Kidney epithelial cell (primary cell): ENCODE results near the gene PDE4C. TPM values are rescaled to one million over a fixed set of nuclear protein-coding genes. Genes with fewer than 3 reads are reported as not detected.

ENCODE experiments used
- DNase-seq: peaks from one replicate; pipeline ENCODE4 v3.0.0-alpha.2; 2010; ENCODE audit warnings: low read depth
- H3K27me3 ChIP-seq: 2 replicates; pipeline ENCODE4 v1.6.0; 2011; ENCODE audit warnings: low read length; ENCODE audit not compliant: control insufficient read depth, insufficient read depth
- H3K36me3 ChIP-seq: 2 replicates; pipeline ENCODE4 v1.5.1; 2011; ENCODE audit warnings: low read length; ENCODE audit not compliant: control insufficient read depth, insufficient read depth
- H3K4me3 ChIP-seq: 2 replicates; pipeline ENCODE4 v1.5.1; 2011; ENCODE audit warnings: low read depth, mild to moderate bottlenecking, control low read depth, low read length
- total RNA-seq: library from RNA; depleted of rRNA; stranded (reverse); fragments of >200 nt; gene quantifications from 2 replicates; pipeline ENCODE4 v1.2.3, GENCODE V29; 2015
- TF ChIP-seq, protein P1 (sequence below): IDR thresholded peaks from 2 replicates; pipeline ENCODE4 v1.5.1; 2011; ENCODE audit warnings: mild to moderate bottlenecking, moderate library complexity, low read length, control low read depth, inconsistent platforms; ENCODE audit not compliant: insufficient read depth, poor library complexity, severe bottlenecking

Gene PDE4C
- total RNA-seq, 1 donor from 2014 or later, result 0.42 TPM

GRCh38 chr19:18194554-18195238, 31.5 kb downstream of the PDE4C start:
- TF ChIP-seq, protein P1, sequence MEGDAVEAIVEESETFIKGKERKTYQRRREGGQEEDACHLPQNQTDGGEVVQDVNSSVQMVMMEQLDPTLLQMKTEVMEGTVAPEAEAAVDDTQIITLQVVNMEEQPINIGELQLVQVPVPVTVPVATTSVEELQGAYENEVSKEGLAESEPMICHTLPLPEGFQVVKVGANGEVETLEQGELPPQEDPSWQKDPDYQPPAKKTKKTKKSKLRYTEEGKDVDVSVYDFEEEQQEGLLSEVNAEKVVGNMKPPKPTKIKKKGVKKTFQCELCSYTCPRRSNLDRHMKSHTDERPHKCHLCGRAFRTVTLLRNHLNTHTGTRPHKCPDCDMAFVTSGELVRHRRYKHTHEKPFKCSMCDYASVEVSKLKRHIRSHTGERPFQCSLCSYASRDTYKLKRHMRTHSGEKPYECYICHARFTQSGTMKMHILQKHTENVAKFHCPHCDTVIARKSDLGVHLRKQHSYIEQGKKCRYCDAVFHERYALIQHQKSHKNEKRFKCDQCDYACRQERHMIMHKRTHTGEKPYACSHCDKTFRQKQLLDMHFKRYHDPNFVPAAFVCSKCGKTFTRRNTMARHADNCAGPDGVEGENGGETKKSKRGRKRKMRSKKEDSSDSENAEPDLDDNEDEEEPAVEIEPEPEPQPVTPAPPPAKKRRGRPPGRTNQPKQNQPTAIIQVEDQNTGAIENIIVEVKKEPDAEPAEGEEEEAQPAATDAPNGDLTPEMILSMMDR, result no peak
- Histone ChIP-seq H3K27me3 (no peaks in the 10 kb centered on the region), H3K36me3 (no peaks in the 10 kb centered on the region), H3K4me3 (no peak overlapping the region)
- no peak for DNase-seq

- H3K36me3 ChIP-seq, result no peaks in the 10 kb centered on the region
- no peaks in the 10 kb centered on the region for H3K27me3 ChIP-seq
- TF ChIP-seq, protein P1, result no peak
- peak overlapping the region; percentile 92 for H3K4me3 ChIP-seq
- no peak for DNase-seq
These were observed 32.1 kb downstream of the PDE4C start for GRCh38 chr19:18194181-18194530.

- Histone ChIP-seq H3K27me3 (no peaks in the 10 kb centered on the region), H3K36me3 (no peaks in the 10 kb centered on the region), H3K4me3 (peak overlapping the region; percentile 92)
- TF ChIP-seq, protein P1, result peak; percentile 6
- DNase-seq, result no peak
These were observed 32.7 kb downstream of the PDE4C start for GRCh38 chr19:18193388-18194180.

DNA sequence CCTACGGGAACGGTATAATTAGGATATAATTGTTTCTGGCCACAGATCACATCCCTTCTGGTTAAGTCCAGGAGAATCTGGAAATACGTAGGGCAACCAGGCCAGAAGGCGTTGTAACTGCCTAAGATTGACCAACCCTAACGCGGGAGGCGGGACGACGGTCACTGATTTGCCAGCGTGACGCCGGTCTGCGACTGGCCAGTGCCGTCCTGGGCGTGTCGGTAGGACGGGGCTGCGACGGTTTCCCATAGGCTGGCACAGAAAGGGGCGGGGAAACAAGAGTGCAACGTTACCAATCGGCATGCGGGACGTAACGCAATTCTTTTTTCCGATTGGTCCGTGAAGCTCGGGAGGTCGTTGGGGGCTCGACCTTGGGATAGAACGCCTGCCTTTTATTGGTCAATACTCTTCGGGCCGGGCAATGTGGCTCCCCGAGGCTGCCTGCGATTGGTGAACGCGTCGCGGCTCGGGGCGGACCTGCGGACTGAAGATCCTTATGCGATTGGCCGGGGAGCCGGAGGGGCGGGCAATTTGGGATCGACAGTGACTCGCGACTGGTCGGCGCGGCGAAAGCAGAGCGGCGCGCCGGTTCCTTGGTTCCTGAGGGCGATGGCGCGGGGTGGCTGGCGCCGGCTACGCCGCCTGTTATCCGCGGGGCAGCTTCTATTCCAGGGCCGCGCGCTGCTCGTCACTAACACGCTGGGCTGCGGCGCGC, 33.4 kb downstream of the PDE4C start, which contains the start of gene MPV17L2:
Gene MPV17L2 (plus strand): TSS at position 546 of the 715 bp plus-strand sequence. CDS start 64 bp downstream, at position 610.
- DNase-seq, result peak; percentile 99
- Histone ChIP-seq H3K36me3 (no peaks in the 10 kb centered on the region), H3K27me3 (no peaks in the 10 kb centered on the region), H3K4me3 (peak within 1 kb of the TSS; percentile 92)
- TF ChIP-seq, protein P1, result no peak

DNA sequence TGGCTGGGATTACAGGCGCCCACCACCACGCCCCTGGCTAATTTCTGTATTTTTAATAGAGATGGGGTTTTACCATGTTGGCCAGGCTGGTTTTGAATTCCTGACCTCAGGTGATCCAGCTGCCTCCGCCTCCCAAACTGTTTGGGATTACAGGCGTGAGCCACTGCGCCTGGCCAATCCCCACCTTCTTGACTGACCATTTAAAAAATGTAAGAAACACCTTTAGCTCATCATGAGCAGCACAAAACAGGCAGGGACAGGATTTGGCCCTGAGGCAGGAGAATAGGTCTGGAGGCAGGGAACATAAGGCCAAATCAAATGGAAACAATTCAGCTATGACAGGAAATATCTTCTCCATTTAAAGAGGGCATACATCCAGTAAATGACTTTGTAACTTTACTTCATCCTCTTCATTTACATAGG, 34.6 kb downstream of the PDE4C start:
- no peaks in the 10 kb centered on the region for H3K36me3 ChIP-seq
- H3K4me3 ChIP-seq, result peak overlapping the region; percentile 51
- DNase-seq, result no peak
- TF ChIP-seq, protein P1, result no peak
- no peaks in the 10 kb centered on the region for H3K27me3 ChIP-seq
